Midbrain (tissue), 1 donor: ENCODE measurements around the gene PYGL.
"Not testable (repeated sequence)": the region's sequence is repeated elsewhere in the genome, so short reads cannot be mapped to it uniquely, and the experiment has no call there.

Experiments
- DNase-seq: peaks from one replicate; lab custom pipeline; 2025; lab: John Stamatoyannopoulos, UW

PYGL gene

GRCh38 chr14:50926851-50927386 lies 17.4 kb downstream of the PYGL start:
- DNase-seq = no peak

- DNase-seq = no peak
Measured at GRCh38 chr14:50924843-50925242, 19.4 kb downstream of the PYGL start.

- no peak for DNase-seq
Measured at GRCh38 chr14:50924236-50924635, 20.0 kb downstream of the PYGL start.

- DNase-seq = no peak
Measured at GRCh38 chr14:50922803-50923202, 21.5 kb downstream of the PYGL start.

- DNase-seq = no peak
Measured at GRCh38 chr14:50920482-50921230, 23.6 kb downstream of the PYGL start.

- DNase-seq = not testable (repeated sequence)
Measured at GRCh38 chr14:50919524-50919923, 24.8 kb downstream of the PYGL start.

GRCh38 chr14:50917449-50917848 lies 26.8 kb downstream of the PYGL start:
- DNase-seq = no peak

- DNase-seq = no peak
Measured at GRCh38 chr14:50910495-50911420, 33.5 kb downstream of the PYGL start.

- peak; percentile 30 for DNase-seq
Measured at GRCh38 chr14:50906326-50907065, 37.8 kb downstream of the PYGL start.

GRCh38 chr14:50904719-50905118 lies 39.6 kb downstream of the PYGL start:
- DNase-seq = no peak

GRCh38 chr14:50901361-50901760 lies 42.9 kb downstream of the PYGL start:
- no peak for DNase-seq

GRCh38 chr14:50897658-50898175 lies 46.6 kb downstream of the PYGL start:
- no peak for DNase-seq

- DNase-seq = not testable (repeated sequence)
Measured at GRCh38 chr14:50897005-50897404, 47.3 kb downstream of the PYGL start.

- not testable (repeated sequence) for DNase-seq
Measured at GRCh38 chr14:50896421-50896820, 47.9 kb downstream of the PYGL start.

- no peak for DNase-seq
Measured at GRCh38 chr14:50892255-50892654, 52.0 kb downstream of the PYGL start.

GRCh38 chr14:50887476-50887875 lies 56.8 kb downstream of the PYGL start:
- DNase-seq = no peak

- no peak for DNase-seq
Measured at GRCh38 chr14:50883827-50884197, 60.5 kb downstream of the PYGL start.

GRCh38 chr14:50882932-50883826 lies 61.1 kb downstream of the PYGL start:
- no peak for DNase-seq

GRCh38 chr14:50875359-50876070 lies 68.8 kb downstream of the PYGL start:
- no peak for DNase-seq

- no peak for DNase-seq
Measured at GRCh38 chr14:50874757-50875156, 69.5 kb downstream of the PYGL start.
